Transverse colon (tissue), 4 donors: ENCODE measurements around the gene C2. TPM values are rescaled to one million over a fixed set of nuclear protein-coding genes. Genes with fewer than 3 reads are reported as not detected.

Source experiments
- DNase-seq: peaks from one replicate; pipeline ENCODE4 v3.0.0-alpha.2; 2019
- H3K27ac ChIP-seq, 4 donors: fragments of 200-600 bp; sonication (generic); 2 replicates each; pipeline ENCODE4 v1.5.1; 2016 to 2018; ENCODE audit warnings: inconsistent platforms in 4 of 4
- H3K27me3 ChIP-seq: fragments of 200-600 bp; sonication (generic); 2 replicates; pipeline ENCODE4 v1.5.1; 2017; ENCODE audit warnings: inconsistent platforms
- H3K36me3 ChIP-seq, 4 donors: fragments of 200-600 bp; sonication (generic); 2 replicates each; pipeline ENCODE4 v1.5.1; 2017 to 2019; ENCODE audit warnings: inconsistent platforms in 4 of 4
- H3K4me1 ChIP-seq, 4 donors: fragments of 200-600 bp; sonication (generic); 2 replicates each; pipeline ENCODE4 v1.5.1; 2017 to 2020; ENCODE audit warnings: inconsistent platforms in 4 of 4
- H3K4me3 ChIP-seq, 4 donors: fragments of 200-600 bp; sonication (generic); 1 replicate in 1 of 4; 2 replicates in 3 of 4; pipeline versions ENCODE4 v1.5.1 to v1.6.1; 2017 to 2019; ENCODE audit warnings: inconsistent platforms in 4 of 4
- H3K9me3 ChIP-seq, 2 donors: fragments of 200-600 bp; sonication (generic); 2 replicates each; pipeline ENCODE4 v1.5.1; 2017 to 2019; ENCODE audit warnings: inconsistent platforms in 2 of 2
- EP300 ChIP-seq: sonication (generic); formaldehyde crosslinking; IDR thresholded peaks from one replicate; pipeline ENCODE4 v1.6.1; 2017; ENCODE audit warnings: antibody characterized with exemption, low read depth
- POLR2A ChIP-seq: fragments of 450-650 bp; IDR thresholded peaks from one replicate; pipeline ENCODE4 v1.6.1; 2016; ENCODE audit warnings: antibody characterized with exemption, mild to moderate bottlenecking, moderate library complexity
- POLR2AphosphoS5 ChIP-seq, 3 donors: sonication (generic); formaldehyde crosslinking; IDR thresholded peaks; one replicate each; pipeline ENCODE4 v1.6.1; 2016; ENCODE audit warnings: antibody characterized with exemption in 3 of 3
- WGBS, 2 donors: methylation state at CpG; one replicate each; pipeline ENCODE4 v1.1.5; 2018; ENCODE audit warnings: low coverage in 1 of 2; 5-methylcytosine and 5-hydroxymethylcytosine counted together
- in situ Hi-C, 4 donors: fragments of 200-750 bp; cut with MboI; loops; one replicate each; pipeline versions ENCODE4 v1.15.0 to v1.15.1; 2017; ENCODE audit warnings: low sequenced_read_pairs in 3 of 4, low pct_ligation_motif_present in 1 of 4, low pct_unique_long_range_greater_than_20kb in 1 of 4
- intact Hi-C: fragments of 100-400 bp; cut with DNase I; formaldehyde crosslinking; loops from one replicate; pipeline ENCODE4 v1.15.1; 2023; ENCODE audit warnings: low total_unique reads
- total RNA-seq, 4 donors: library from RNA; depleted of rRNA; stranded (reverse); fragments of >200 nt; gene quantifications; one replicate each; pipeline ENCODE4 v1.1.0, GENCODE V29; 2016
- TF ChIP-seq, protein P1 (sequence below), 5 experiments: fragments of 200-600 bp in 3 of 5; fragments of 450-650 bp in 2 of 5; sonication (generic) in 3 of 5; IDR thresholded peaks; 1 replicate in 2 of 5; 2 replicates in 3 of 5; pipeline ENCODE4 v1.5.1; 2016 to 2017; ENCODE audit warnings: antibody characterized with exemption in 5 of 5, inconsistent platforms in 3 of 5, mild to moderate bottlenecking in 2 of 5, moderate library complexity in 1 of 5

C2 gene
- total RNA-seq, 4 donors from 2014 or later, result 4.6 to 9.4 (median 7.5) TPM

GRCh38 chr6:31968326-31968725 lies 40.8 kb downstream of the C2 start:
- Histone ChIP-seq H3K36me3 (peaks cover 0 to 44% (median 17%) of the 10 kb centered on the region in 4 donors), H3K27me3 (no peaks in the 10 kb centered on the region), H3K4me1 (peaks cover 19 to 23% (median 20%) of the 10 kb centered on the region in 4 donors), H3K27ac (no peak overlapping the region), H3K4me3 (no peak overlapping the region), H3K9me3 (no peaks in the 10 kb centered on the region)
- intact Hi-C loops, result no loop called here
- DNase-seq, result no peak
- in situ Hi-C loops, result loop anchor here in 2 of 4 donors (25.0 kb wide), 1 partner anchor 94 kb away; no protein-coding TSS in a partner anchor
- WGBS, 2 donors, result 84% methylated on average over 11 of the region's 11 CpGs; no CpG with 5 or more reads in 1 of the 2 donors
- no peak for TF ChIP-seq EP300

DNA sequence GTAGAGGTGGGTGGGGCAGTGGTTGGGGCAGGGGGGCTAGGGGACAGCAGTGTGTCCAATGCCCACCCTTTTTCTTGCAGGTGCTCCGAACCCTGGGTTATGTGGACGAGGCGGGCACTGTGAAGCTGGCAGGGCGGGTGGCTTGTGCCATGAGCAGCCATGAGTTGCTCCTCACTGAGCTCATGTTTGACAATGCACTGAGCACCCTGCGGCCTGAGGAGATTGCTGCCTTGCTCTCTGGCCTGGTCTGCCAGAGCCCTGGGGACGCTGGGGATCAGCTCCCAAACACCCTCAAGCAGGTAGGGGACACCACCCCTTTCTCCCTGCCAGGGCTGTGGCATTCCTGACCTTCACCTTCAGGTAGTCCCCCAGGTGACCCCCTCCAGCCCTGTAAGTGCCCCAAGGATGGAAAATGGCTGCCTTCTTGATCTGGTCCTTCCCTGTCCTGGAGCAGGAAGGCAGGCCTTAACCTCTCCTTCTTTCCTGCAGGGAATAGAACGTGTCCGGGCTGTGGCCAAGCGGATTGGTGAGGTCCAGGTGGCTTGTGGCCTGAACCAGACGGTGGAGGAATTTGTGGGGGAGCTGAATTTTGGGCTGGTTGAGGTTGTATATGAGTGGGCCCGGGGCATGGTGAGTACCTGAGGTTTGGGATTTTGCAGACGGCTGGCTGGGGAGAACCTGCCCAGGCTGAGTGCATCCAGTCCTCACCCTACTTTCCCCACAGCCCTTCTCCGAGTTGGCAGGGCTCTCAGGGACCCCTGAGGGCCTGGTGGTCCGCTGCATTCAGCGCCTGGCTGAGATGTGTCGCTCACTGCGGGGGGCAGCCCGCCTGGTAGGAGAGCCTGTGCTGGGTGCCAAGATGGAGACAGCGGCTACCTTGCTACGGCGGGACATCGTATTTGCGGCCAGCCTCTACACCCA lies 41.5 kb downstream of the C2 start:
- no peaks in the 10 kb centered on the region for H3K9me3 ChIP-seq
- H3K27me3 ChIP-seq, result no peaks in the 10 kb centered on the region
- 90% methylated on average over 22 of the region's 23 CpGs; no CpG with 5 or more reads in 1 of the 2 donors for WGBS, 2 donors
- in situ Hi-C loops, result loop anchor here in 2 of 4 donors (25.0 kb wide), 1 partner anchor 93 kb away; no protein-coding TSS in a partner anchor
- H3K36me3 ChIP-seq, result peaks cover 0 to 39% (median 14%) of the 10 kb centered on the region in 4 donors
- H3K4me1 ChIP-seq, result peaks cover 23 to 25% (median 24%) of the 10 kb centered on the region in 4 donors
- no peak overlapping the region for H3K27ac ChIP-seq
- intact Hi-C loops, result no loop called here
- no peak overlapping the region for H3K4me3 ChIP-seq
- no peak for DNase-seq
- TF ChIP-seq POLR2A (no peak), POLR2AphosphoS5 (IDR thresholded peaks at IDR 0.05) (no peak), EP300 (no peak)
- TF ChIP-seq, protein P1, sequence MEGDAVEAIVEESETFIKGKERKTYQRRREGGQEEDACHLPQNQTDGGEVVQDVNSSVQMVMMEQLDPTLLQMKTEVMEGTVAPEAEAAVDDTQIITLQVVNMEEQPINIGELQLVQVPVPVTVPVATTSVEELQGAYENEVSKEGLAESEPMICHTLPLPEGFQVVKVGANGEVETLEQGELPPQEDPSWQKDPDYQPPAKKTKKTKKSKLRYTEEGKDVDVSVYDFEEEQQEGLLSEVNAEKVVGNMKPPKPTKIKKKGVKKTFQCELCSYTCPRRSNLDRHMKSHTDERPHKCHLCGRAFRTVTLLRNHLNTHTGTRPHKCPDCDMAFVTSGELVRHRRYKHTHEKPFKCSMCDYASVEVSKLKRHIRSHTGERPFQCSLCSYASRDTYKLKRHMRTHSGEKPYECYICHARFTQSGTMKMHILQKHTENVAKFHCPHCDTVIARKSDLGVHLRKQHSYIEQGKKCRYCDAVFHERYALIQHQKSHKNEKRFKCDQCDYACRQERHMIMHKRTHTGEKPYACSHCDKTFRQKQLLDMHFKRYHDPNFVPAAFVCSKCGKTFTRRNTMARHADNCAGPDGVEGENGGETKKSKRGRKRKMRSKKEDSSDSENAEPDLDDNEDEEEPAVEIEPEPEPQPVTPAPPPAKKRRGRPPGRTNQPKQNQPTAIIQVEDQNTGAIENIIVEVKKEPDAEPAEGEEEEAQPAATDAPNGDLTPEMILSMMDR (IDR thresholded peaks at IDR 0.05), result no peak

- Histone ChIP-seq H3K36me3 (peaks cover 0 to 32% (median 13%) of the 10 kb centered on the region in 4 donors), H3K27me3 (no peaks in the 10 kb centered on the region), H3K4me3 (no peak overlapping the region), H3K4me1 (peaks cover 23 to 25% (median 24%) of the 10 kb centered on the region in 4 donors), H3K9me3 (no peaks in the 10 kb centered on the region), H3K27ac (peak overlapping the region; percentile 93 to 99 (median 96))
- DNase-seq, result no peak
- 76 to 92% methylated on average over 5 to 17 of the region's 17 CpGs for WGBS, 2 donors
- TF ChIP-seq EP300, result no peak
- TF ChIP-seq POLR2AphosphoS5 (IDR thresholded peaks at IDR 0.05), result no peak
- no peak for TF ChIP-seq POLR2A
- TF ChIP-seq, protein P1 (IDR thresholded peaks at IDR 0.05), result no peak
- in situ Hi-C loops (loop anchor here in 2 of 4 donors (25.0 kb wide), 1 partner anchor 92 kb away; no protein-coding TSS in a partner anchor), intact Hi-C loops (no loop called here)
Measured at GRCh38 chr6:31969712-31970603, 42.4 kb downstream of the C2 start.

DNA sequence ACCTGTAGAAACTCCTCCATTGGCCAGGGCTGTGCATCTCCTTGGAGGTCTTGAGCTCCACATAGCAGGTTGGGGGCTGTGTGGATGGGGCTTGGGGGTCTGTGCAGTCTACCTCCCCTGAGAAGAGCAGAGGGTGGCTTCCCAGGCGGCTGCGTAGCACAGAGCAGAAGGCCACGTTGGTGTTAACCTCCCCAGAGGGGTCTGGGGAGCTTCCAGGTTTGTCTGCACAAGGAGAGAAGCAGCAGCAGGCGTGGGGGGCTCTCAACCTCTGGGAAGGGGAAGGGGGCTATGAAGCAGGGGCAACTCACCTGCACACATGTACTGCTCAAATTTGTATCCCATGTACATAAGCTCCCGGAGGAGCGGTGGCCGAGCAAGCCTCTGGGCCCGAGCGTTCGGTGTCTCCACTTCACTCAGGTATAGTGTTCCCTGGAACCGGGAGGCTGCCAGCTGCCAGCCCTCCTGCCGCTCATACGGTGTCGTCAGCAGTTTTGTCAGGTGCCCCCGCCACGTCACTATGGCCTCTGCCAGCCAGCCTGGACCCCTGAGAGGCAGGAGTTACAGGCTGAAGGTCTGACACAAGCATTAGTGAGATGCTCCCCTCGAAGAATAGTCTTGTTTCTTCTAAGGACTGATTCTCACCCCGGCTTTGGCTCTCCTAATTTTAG lies 43.2 kb downstream of the C2 start:
- peak; percentile 27 for DNase-seq
- 79% methylated on average over 16 of the region's 18 CpGs; no CpG with 5 or more reads in 1 of the 2 donors for WGBS, 2 donors
- intact Hi-C loops, result no loop called here
- Histone ChIP-seq H3K4me3 (peak overlapping the region in 3 of 4 donors; percentile 53 to 64 (median 64)), H3K36me3 (peaks cover 0 to 26% (median 12%) of the 10 kb centered on the region in 4 donors), H3K27me3 (no peaks in the 10 kb centered on the region), H3K27ac (peak overlapping the region; percentile 93 to 99 (median 96)), H3K4me1 (peaks cover 23 to 25% (median 24%) of the 10 kb centered on the region in 4 donors), H3K9me3 (no peaks in the 10 kb centered on the region)
- TF ChIP-seq POLR2A, result no peak
- TF ChIP-seq EP300, result no peak
- TF ChIP-seq, protein P1 (IDR thresholded peaks at IDR 0.05), result no peak
- no peak for TF ChIP-seq POLR2AphosphoS5 (IDR thresholded peaks at IDR 0.05)
- in situ Hi-C loops, result loop anchor here in 2 of 4 donors (25.0 kb wide), 1 partner anchor 92 kb away; no protein-coding TSS in a partner anchor
